GM23338 (cell line): ENCODE measurements around the gene POMGNT1. TPM values are rescaled to one million over a fixed set of nuclear protein-coding genes. Genes with fewer than 3 reads are reported as not detected.

Experiments
- ATAC-seq: fragments of 200-7000 bp; cut with Tn5 transposase; 3 replicates; pipeline ENCODE4 v1.9.1; 2020
- DNase-seq: peaks from one replicate; pipeline ENCODE4 v3.0.0-alpha.2; 2015; ENCODE audit warnings: low spot score
- H2AFZ ChIP-seq: fragments of 200-600 bp; sonication (generic); 2 replicates; pipeline ENCODE4 v1.8.0; 2016; ENCODE audit warnings: antibody characterized with exemption, mild to moderate bottlenecking, moderate library complexity
- H3F3A ChIP-seq: fragments of 200-600 bp; sonication (generic); replicated peaks from 2 replicates; pipeline ENCODE4 v1.8.0; 2017; ENCODE audit warnings: antibody characterized with exemption, mixed run types, low read depth
- H3K27ac ChIP-seq: fragments of 200-600 bp; sonication (generic); 2 replicates; pipeline ENCODE4 v1.6.1; 2016; ENCODE audit warnings: low read depth
- H3K27me3 ChIP-seq: fragments of 200-600 bp; sonication (generic); 2 replicates; pipeline ENCODE4 v1.8.0; 2016; ENCODE audit warnings: mild to moderate bottlenecking, mixed run types, moderate library complexity; ENCODE audit not compliant: insufficient read depth
- H3K36me3 ChIP-seq: fragments of 200-600 bp; sonication (generic); 2 replicates; pipeline ENCODE4 v1.8.0; 2016; ENCODE audit warnings: mild to moderate bottlenecking; ENCODE audit not compliant: insufficient read depth
- H3K4me1 ChIP-seq: fragments of 200-600 bp; sonication (generic); 2 replicates; pipeline ENCODE4 v1.8.0; 2016; ENCODE audit warnings: mild to moderate bottlenecking, moderate library complexity; ENCODE audit not compliant: insufficient read depth
- H3K4me2 ChIP-seq: fragments of 200-600 bp; sonication (generic); 2 replicates; pipeline ENCODE4 v1.7.1; 2017; ENCODE audit warnings: mixed run types
- H3K4me3 ChIP-seq: fragments of 200-600 bp; sonication (generic); 2 replicates; pipeline ENCODE4 v1.6.1; 2016; ENCODE audit warnings: mixed run types
- H3K79me2 ChIP-seq: fragments of 200-600 bp; sonication (generic); replicated peaks from 2 replicates; pipeline ENCODE4 v1.8.0; 2017; ENCODE audit warnings: mild to moderate bottlenecking; ENCODE audit not compliant: insufficient read depth
- H3K9me2 ChIP-seq: fragments of 200-600 bp; sonication (generic); 2 replicates; pipeline ENCODE4 v1.8.0; 2017; ENCODE audit not compliant: insufficient read depth
- H4K20me1 ChIP-seq: fragments of 200-600 bp; sonication (generic); replicated peaks from 2 replicates; pipeline ENCODE4 v1.8.0; 2017; ENCODE audit warnings: mild to moderate bottlenecking; ENCODE audit not compliant: insufficient read depth
- H3K27ac Mint-ChIP-seq: 2 replicates; pipeline ENCODE4 v1.8.0; 2020; ENCODE audit warnings: inconsistent platforms, mild to moderate bottlenecking, moderate library complexity, mixed read lengths
- H3K27me3 Mint-ChIP-seq: 3 replicates; pipeline ENCODE4 v1.8.0; 2022; ENCODE audit warnings: low read depth, mild to moderate bottlenecking, moderate library complexity, mixed read lengths, inconsistent platforms; ENCODE audit not compliant: insufficient read depth, poor library complexity
- H3K36me3 Mint-ChIP-seq: 3 replicates; pipeline ENCODE4 v1.8.0; 2021; ENCODE audit warnings: low read depth, mild to moderate bottlenecking, inconsistent platforms, moderate library complexity, mixed read lengths
- H3K4me1 Mint-ChIP-seq: 3 replicates; pipeline ENCODE4 v1.8.0; 2020; ENCODE audit warnings: mild to moderate bottlenecking, inconsistent platforms, mixed read lengths
- H3K4me3 Mint-ChIP-seq: 3 replicates; pipeline ENCODE4 v1.8.0; 2021; ENCODE audit warnings: moderate library complexity, mild to moderate bottlenecking, inconsistent platforms, mixed read lengths
- H3K9me3 Mint-ChIP-seq: 3 replicates; pipeline ENCODE4 v1.8.0; 2020; ENCODE audit warnings: moderate library complexity, mild to moderate bottlenecking, inconsistent platforms, mixed read lengths
- CTCF ChIP-seq, 2 experiments: fragments of 200-600 bp in 1 of 2; sonication (generic) in 1 of 2; conservative IDR thresholded peaks; 2 replicates each; pipeline versions ENCODE4 v1.5.1 to v1.6.1; 2016 to 2017; ENCODE audit warnings: antibody characterized with exemption in 2 of 2, low read depth in 2 of 2, mild to moderate bottlenecking in 2 of 2, moderate library complexity in 1 of 2
- EZH2phosphoT487 ChIP-seq: fragments of 200-600 bp; sonication (generic); IDR thresholded peaks from one replicate; pipeline ENCODE4 v1.8.1; 2018; ENCODE audit warnings: antibody characterized with exemption; ENCODE audit not compliant: unreplicated experiment
- JUNB ChIP-seq: IDR thresholded peaks from one replicate; pipeline ENCODE4 v1.6.1; 2016; ENCODE audit warnings: antibody characterized with exemption; ENCODE audit not compliant: unreplicated experiment
- POLR2AphosphoS5 ChIP-seq: IDR thresholded peaks from 2 replicates; pipeline ENCODE4 v1.6.1; 2016; ENCODE audit warnings: antibody characterized with exemption, low read depth
- REST ChIP-seq: IDR thresholded peaks from one replicate; pipeline ENCODE4 v1.6.1; 2018; ENCODE audit warnings: antibody characterized with exemption; ENCODE audit not compliant: unreplicated experiment
- ZNF114 ChIP-seq: fragments of 250-450 bp; sonication (Bioruptor Pico); IDR thresholded peaks from 2 replicates; pipeline ENCODE4 v1.5.0; 2020; ENCODE audit warnings: mild to moderate bottlenecking, moderate library complexity
- ZNF331 ChIP-seq: fragments of 250-450 bp; sonication (Bioruptor Pico); IDR thresholded peaks from 2 replicates; pipeline ENCODE4 v1.5.0; 2020; ENCODE audit warnings: low read depth, mild to moderate bottlenecking, moderate library complexity
- ZNF462 ChIP-seq: fragments of 250-450 bp; sonication (Bioruptor Pico); IDR thresholded peaks from 2 replicates; pipeline ENCODE4 v1.5.0; 2020; ENCODE audit warnings: mild to moderate bottlenecking, moderate library complexity
- polyA plus RNA-seq: library from polyadenylated mRNA; unstranded; fragments of >200 nt; fragmentation: Nextera tagmentation; extraction: Ambion mirVana; gene quantifications from 2 replicates; pipeline ENCODE4 v1.2.1, GENCODE V29; 2016
- total RNA-seq: library from RNA; depleted of rRNA; stranded (reverse); fragments of >200 nt; shearing (Covaris generic); gene quantifications from 2 replicates; pipeline ENCODE4 v1.2.3, GENCODE V29; 2014

The POMGNT1 gene
- total and polyA plus RNA-seq, 2 experiments from 2014 or later = 24.3 to 32.1 TPM

- TF ChIP-seq ZNF462 (CRISPR knock-in tag) = no peak
Measured at GRCh38 chr1:46199233-46199749, 1.1 kb upstream of the POMGNT1 start (continued).

GRCh38 chr1:46197560-46197963 is 672 bp downstream of the POMGNT1 start:
- no peaks in the 10 kb centered on the region for H3K9me2 ChIP-seq
- Mint-ChIP-seq H3K4me1 (peaks cover 11% of the 10 kb centered on the region), H3K9me3 (no peaks in the 10 kb centered on the region), H3K27me3 (peaks cover 8% of the 10 kb centered on the region), H3K4me3 (peak overlapping the region; percentile 87), H3K36me3 (peaks cover 10% of the 10 kb centered on the region; the same call in 2 of the 3 replicates), H3K27ac (no peak overlapping the region)
- no peak overlapping the region for H3K27ac ChIP-seq
- H3K36me3 ChIP-seq = no peaks in the 10 kb centered on the region; the same call in 1 of the 2 replicates
- ATAC-seq (peak; percentile 13), DNase-seq (peak; percentile 44)
- peak overlapping the region; percentile 88 for H2AFZ ChIP-seq
- peak overlapping the region; percentile 90 for H3K4me2 ChIP-seq
- H3K79me2 ChIP-seq = no peaks in the 10 kb centered on the region
- H3K4me3 ChIP-seq = peak overlapping the region; percentile 82
- H3K27me3 ChIP-seq = 0 out of 2 replicates have a peak, but pooled peaks cover 5% of the 10 kb centered on the region
- peaks cover 13% of the 10 kb centered on the region; the same call in 1 of the 2 replicates for H3F3A ChIP-seq
- no peaks in the 10 kb centered on the region; the same call in 1 of the 2 replicates for H4K20me1 ChIP-seq
- H3K4me1 ChIP-seq = peaks cover 8% of the 10 kb centered on the region; the same call in 1 of the 2 replicates
- TF ChIP-seq REST (no peak), POLR2AphosphoS5 (no peak; the same call in 1 of the 2 replicates), EZH2phosphoT487 (no peak), CTCF (conservative IDR thresholded peaks at IDR 0.05; ENCODE audit: low read depth in 2 of 2) (no peak), ZNF114 (no peak), JUNB (no peak), ZNF331 (no peak)
